Stimulated activated CD8-positive, alpha-beta memory T cell treated with anti-CD3 and anti-CD28 coated beads, Interleukin-2, amount 100 ng/mL, for 1 hour (primary cell): ENCODE data around the gene FYN.

Experiments
- DNase-seq, 2 donors: peaks; one replicate each; pipeline ENCODE4 v3.0.0-alpha.2; 2020; ENCODE audit warnings: low read depth in 2 of 2

Gene FYN

GRCh38 chr6:111725446-111726112 lies 147.7 kb downstream of the FYN start:
- no peak for DNase-seq

GRCh38 chr6:111724505-111724904 lies 148.7 kb downstream of the FYN start:
- DNase-seq = no peak

- no peak for DNase-seq
Observed at GRCh38 chr6:111724039-111724438, 149.2 kb downstream of the FYN start.

- no peak for DNase-seq
Observed at GRCh38 chr6:111723412-111723970, 149.8 kb downstream of the FYN start.

GRCh38 chr6:111722179-111722731 lies 151.0 kb downstream of the FYN start:
- no peak for DNase-seq

GRCh38 chr6:111721753-111722154 lies 151.5 kb downstream of the FYN start:
- no peak for DNase-seq

- DNase-seq = no peak
Observed at GRCh38 chr6:111720931-111721496, 152.2 kb downstream of the FYN start.

GRCh38 chr6:111718990-111719389 lies 154.3 kb downstream of the FYN start:
- no peak for DNase-seq

- DNase-seq = no peak
Observed at GRCh38 chr6:111718326-111718725, 154.9 kb downstream of the FYN start.

- DNase-seq = no peak
Observed at GRCh38 chr6:111717621-111718020, 155.6 kb downstream of the FYN start.

- no peak for DNase-seq
Observed at GRCh38 chr6:111716325-111716724, 156.9 kb downstream of the FYN start.

- DNase-seq = no peak
Observed at GRCh38 chr6:111715321-111715720, 157.9 kb downstream of the FYN start.

GRCh38 chr6:111714416-111715270 lies 158.6 kb downstream of the FYN start:
- no peak for DNase-seq

- no peak for DNase-seq
Observed at GRCh38 chr6:111713811-111714210, 159.4 kb downstream of the FYN start.

- DNase-seq = no peak
Observed at GRCh38 chr6:111713236-111713635, 160.0 kb downstream of the FYN start.

GRCh38 chr6:111711984-111712752 lies 161.1 kb downstream of the FYN start:
- DNase-seq = no peak

- DNase-seq = no peak
Observed at GRCh38 chr6:111711476-111711875, 161.8 kb downstream of the FYN start.

GRCh38 chr6:111710911-111711310 lies 162.3 kb downstream of the FYN start:
- no peak for DNase-seq

GRCh38 chr6:111710439-111710838 lies 162.8 kb downstream of the FYN start:
- DNase-seq = no peak

- peak in 1 of 2 donors; percentile 34 for DNase-seq
Observed at GRCh38 chr6:111709615-111710398, 163.4 kb downstream of the FYN start.

GRCh38 chr6:111709201-111709600 lies 164.1 kb downstream of the FYN start:
- no peak for DNase-seq
